ENCODE results near the gene PLXDC2.

DNA sequence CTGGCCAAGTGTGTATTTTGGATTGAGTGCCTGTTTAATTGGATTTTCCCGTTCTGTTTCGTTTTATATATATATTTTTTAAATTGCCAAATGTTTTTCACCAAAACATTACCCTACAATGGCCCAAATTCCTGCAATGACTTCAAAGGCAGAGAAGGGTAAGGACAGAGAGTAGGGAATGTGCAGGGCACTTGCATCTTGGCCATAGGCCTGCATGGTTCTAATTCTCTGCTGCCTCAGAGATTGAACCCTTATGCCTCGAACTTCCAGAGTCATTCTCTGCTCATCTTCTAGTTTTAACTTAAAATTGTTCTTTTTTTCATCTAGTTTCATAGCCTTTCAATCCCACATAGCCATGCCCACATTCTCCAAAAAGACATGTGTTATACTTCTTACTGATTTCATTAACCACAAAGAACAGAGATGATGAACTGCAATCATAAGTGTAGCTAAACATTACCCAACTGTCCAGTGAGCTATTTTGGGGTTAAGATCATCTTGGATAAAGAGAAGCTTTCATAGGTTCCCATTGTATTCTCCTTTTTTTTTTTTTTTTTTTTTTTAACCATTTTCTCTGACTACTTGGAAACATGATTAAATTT, 177.6 kb downstream of the PLXDC2 start:
- TF ChIP-seq, protein P1, sequence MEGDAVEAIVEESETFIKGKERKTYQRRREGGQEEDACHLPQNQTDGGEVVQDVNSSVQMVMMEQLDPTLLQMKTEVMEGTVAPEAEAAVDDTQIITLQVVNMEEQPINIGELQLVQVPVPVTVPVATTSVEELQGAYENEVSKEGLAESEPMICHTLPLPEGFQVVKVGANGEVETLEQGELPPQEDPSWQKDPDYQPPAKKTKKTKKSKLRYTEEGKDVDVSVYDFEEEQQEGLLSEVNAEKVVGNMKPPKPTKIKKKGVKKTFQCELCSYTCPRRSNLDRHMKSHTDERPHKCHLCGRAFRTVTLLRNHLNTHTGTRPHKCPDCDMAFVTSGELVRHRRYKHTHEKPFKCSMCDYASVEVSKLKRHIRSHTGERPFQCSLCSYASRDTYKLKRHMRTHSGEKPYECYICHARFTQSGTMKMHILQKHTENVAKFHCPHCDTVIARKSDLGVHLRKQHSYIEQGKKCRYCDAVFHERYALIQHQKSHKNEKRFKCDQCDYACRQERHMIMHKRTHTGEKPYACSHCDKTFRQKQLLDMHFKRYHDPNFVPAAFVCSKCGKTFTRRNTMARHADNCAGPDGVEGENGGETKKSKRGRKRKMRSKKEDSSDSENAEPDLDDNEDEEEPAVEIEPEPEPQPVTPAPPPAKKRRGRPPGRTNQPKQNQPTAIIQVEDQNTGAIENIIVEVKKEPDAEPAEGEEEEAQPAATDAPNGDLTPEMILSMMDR (conservative IDR thresholded peaks at IDR 0.05; ENCODE audit: low read depth in 2 of 2) = no peak
- no peak for TF ChIP-seq POLR2AphosphoS5 (IDR thresholded peaks at IDR 0.05; ENCODE audit: low read depth)
- TF ChIP-seq ZNF331 (CRISPR knock-in tag; IDR thresholded peaks at IDR 0.05; ENCODE audit: low read depth) = no peak
- TF ChIP-seq EZH2phosphoT487 (IDR thresholded peaks at IDR 0.05; ENCODE audit: unreplicated experiment) = no peak
- no peak for TF ChIP-seq EZH2 (IDR thresholded peaks at IDR 0.05; ENCODE audit: low read depth, unreplicated experiment)
- TF ChIP-seq CREB1 (CRISPR knock-in tag; IDR thresholded peaks at IDR 0.05; ENCODE audit: low read depth) = no peak
- TF ChIP-seq, protein P2, sequence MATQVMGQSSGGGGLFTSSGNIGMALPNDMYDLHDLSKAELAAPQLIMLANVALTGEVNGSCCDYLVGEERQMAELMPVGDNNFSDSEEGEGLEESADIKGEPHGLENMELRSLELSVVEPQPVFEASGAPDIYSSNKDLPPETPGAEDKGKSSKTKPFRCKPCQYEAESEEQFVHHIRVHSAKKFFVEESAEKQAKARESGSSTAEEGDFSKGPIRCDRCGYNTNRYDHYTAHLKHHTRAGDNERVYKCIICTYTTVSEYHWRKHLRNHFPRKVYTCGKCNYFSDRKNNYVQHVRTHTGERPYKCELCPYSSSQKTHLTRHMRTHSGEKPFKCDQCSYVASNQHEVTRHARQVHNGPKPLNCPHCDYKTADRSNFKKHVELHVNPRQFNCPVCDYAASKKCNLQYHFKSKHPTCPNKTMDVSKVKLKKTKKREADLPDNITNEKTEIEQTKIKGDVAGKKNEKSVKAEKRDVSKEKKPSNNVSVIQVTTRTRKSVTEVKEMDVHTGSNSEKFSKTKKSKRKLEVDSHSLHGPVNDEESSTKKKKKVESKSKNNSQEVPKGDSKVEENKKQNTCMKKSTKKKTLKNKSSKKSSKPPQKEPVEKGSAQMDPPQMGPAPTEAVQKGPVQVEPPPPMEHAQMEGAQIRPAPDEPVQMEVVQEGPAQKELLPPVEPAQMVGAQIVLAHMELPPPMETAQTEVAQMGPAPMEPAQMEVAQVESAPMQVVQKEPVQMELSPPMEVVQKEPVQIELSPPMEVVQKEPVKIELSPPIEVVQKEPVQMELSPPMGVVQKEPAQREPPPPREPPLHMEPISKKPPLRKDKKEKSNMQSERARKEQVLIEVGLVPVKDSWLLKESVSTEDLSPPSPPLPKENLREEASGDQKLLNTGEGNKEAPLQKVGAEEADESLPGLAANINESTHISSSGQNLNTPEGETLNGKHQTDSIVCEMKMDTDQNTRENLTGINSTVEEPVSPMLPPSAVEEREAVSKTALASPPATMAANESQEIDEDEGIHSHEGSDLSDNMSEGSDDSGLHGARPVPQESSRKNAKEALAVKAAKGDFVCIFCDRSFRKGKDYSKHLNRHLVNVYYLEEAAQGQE (IDR thresholded peaks at IDR 0.05; ENCODE audit: unreplicated experiment) = no peak
- TF ChIP-seq ZNF114 (CRISPR knock-in tag; IDR thresholded peaks at IDR 0.05) = no peak
- no peak for TF ChIP-seq JUNB (IDR thresholded peaks at IDR 0.05; ENCODE audit: unreplicated experiment)
- TF ChIP-seq, protein P3, sequence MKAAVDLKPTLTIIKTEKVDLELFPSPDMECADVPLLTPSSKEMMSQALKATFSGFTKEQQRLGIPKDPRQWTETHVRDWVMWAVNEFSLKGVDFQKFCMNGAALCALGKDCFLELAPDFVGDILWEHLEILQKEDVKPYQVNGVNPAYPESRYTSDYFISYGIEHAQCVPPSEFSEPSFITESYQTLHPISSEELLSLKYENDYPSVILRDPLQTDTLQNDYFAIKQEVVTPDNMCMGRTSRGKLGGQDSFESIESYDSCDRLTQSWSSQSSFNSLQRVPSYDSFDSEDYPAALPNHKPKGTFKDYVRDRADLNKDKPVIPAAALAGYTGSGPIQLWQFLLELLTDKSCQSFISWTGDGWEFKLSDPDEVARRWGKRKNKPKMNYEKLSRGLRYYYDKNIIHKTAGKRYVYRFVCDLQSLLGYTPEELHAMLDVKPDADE (IDR thresholded peaks at IDR 0.05) = no peak
- TF ChIP-seq NANOG (IDR thresholded peaks at IDR 0.05; ENCODE audit: borderline replicate concordance) = no peak
